PC-3 (cell line): ENCODE measurements around the gene EXOC4.

Source experiments
- EZH2 ChIP-seq: fragments of 300-600 bp; sonication (generic); IDR thresholded peaks from one replicate; pipeline ENCODE4 v1.6.1; 2017; ENCODE audit warnings: antibody characterized with exemption, mild to moderate bottlenecking, low read length; ENCODE audit not compliant: unreplicated experiment
- TF ChIP-seq, protein P1 (sequence below): fragments of 300-600 bp; sonication (generic); conservative IDR thresholded peaks from 2 replicates; pipeline ENCODE4 v1.5.1; 2017; ENCODE audit warnings: antibody characterized with exemption, low read depth, mild to moderate bottlenecking, low read length

DNA sequence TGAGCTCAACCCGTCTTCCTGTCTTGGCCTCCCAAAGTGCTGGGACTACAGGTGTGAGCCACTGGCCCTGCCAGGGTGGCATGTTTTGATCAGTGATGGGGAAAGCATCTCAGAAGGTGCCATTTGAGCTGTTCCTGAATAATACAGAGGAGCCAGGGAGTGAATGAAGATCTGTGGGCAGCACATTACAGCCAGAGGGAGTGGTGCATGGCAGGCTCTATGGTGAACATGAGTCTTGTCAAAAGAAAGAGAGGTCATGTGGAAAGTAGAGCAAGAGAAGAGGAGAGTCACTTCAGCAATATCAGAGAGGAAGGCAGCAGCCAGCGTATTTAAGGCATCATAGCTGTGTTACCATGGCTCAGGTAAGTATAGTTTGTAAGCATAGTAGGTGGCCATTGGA is 598.5 kb downstream of the EXOC4 start:
- no peak for TF ChIP-seq EZH2
- TF ChIP-seq, protein P1, sequence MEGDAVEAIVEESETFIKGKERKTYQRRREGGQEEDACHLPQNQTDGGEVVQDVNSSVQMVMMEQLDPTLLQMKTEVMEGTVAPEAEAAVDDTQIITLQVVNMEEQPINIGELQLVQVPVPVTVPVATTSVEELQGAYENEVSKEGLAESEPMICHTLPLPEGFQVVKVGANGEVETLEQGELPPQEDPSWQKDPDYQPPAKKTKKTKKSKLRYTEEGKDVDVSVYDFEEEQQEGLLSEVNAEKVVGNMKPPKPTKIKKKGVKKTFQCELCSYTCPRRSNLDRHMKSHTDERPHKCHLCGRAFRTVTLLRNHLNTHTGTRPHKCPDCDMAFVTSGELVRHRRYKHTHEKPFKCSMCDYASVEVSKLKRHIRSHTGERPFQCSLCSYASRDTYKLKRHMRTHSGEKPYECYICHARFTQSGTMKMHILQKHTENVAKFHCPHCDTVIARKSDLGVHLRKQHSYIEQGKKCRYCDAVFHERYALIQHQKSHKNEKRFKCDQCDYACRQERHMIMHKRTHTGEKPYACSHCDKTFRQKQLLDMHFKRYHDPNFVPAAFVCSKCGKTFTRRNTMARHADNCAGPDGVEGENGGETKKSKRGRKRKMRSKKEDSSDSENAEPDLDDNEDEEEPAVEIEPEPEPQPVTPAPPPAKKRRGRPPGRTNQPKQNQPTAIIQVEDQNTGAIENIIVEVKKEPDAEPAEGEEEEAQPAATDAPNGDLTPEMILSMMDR, result no peak
